ENCODE measurements around the gene GSTM4. TPM values are rescaled to one million over a fixed set of nuclear protein-coding genes. Genes with fewer than 3 reads are reported as not detected.
"Not testable (repeated sequence)": the region's sequence is repeated elsewhere in the genome, so short reads cannot be mapped to it uniquely, and the experiment has no call there.

The GSTM4 gene
- total RNA-seq, 1 experiment from 2014 or later, result 24.6 TPM

DNA sequence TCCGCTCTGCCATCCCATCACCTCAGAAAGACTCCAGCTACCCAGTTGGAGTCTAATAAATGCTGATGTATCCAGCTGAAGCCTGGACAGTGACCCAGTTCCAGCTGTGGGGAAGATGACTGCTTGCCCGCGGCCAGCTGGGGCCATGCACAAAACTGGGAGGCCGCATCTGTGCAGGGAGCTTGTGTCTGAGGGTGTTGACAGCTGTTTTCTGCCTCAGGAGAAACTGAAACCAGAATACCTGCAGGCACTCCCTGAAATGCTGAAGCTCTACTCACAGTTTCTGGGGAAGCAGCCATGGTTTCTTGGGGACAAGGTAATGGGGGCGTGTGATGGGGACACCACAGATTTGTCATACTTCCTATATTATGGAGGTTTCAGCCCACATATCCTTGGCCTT lies 15.2 kb downstream of the GSTM4 start:
- H2BK120ac ChIP-seq (ENCODE audit: low read depth, low read length, poor library complexity, severe bottlenecking), result no peak overlapping the region
- DNase-seq, result no peak
- H3K27me3 Mint-ChIP-seq (ENCODE audit: low read depth), result peaks cover 8% of the 10 kb centered on the region

DNA sequence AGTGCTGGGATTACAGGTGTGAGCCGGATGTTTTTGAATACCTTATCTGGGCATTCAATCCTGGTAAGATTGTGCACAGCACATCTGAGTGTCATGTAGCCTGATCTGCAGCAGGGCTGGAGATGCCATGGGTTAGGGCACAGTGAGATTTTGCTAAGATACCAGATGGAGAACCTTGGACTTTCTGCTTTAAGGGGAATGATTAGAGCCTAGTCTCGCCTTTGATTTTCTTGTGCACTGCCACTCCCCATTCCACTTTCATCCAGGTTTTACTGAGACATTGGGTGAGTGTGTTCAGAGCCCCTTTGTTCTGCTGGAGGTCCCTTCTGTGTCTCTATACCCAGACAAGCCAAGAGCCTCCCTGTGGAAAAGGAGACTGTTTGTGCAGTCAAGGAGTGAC lies 18.0 kb downstream of the GSTM4 start:
- H2AK5ac ChIP-seq (ENCODE audit: insufficient read length, low read length); H3K23me2 ChIP-seq (ENCODE audit: insufficient read length, low read depth, low read length, poor library complexity, severe bottlenecking); H3K9me3 ChIP-seq (ENCODE audit: control insufficient read depth, low read depth, low read length); H3K79me1 ChIP-seq (ENCODE audit: insufficient read depth, low read depth, low read length, poor library complexity, severe bottlenecking); H2BK12ac ChIP-seq (ENCODE audit: insufficient read length, low read depth, low read length); H3K14ac ChIP-seq (ENCODE audit: insufficient read depth, low read length); H2BK120ac ChIP-seq (ENCODE audit: low read depth, low read length, poor library complexity, severe bottlenecking); H3K27ac ChIP-seq (ENCODE audit: insufficient read length, low read depth, low read length); H3K4me1 ChIP-seq (ENCODE audit: insufficient read depth, low read length); H2BK5ac ChIP-seq (ENCODE audit: insufficient read length, low read length); H3K9ac ChIP-seq (ENCODE audit: extremely low read depth, insufficient read length, low read length); H3K4ac ChIP-seq (ENCODE audit: low read depth, low read length); H4K5ac ChIP-seq (ENCODE audit: insufficient read length, low read depth, low read length); H4K8ac ChIP-seq (replicated peaks; ENCODE audit: insufficient read length, low read depth, low read length); H4K20me1 ChIP-seq (ENCODE audit: control insufficient read depth, insufficient read depth, insufficient read length); H3K23ac ChIP-seq (ENCODE audit: insufficient read length, low read depth, low read length); H2BK15ac ChIP-seq (ENCODE audit: low read depth, low read length); H3K4me3 Mint-ChIP-seq; H4K91ac ChIP-seq (ENCODE audit: insufficient read length, low read depth, low read length); H3K56ac ChIP-seq (ENCODE audit: insufficient read length, low read depth, low read length); H3K27me3 Mint-ChIP-seq (ENCODE audit: low read depth); H3K4me1 Mint-ChIP-seq; H3K27me3 ChIP-seq (ENCODE audit: insufficient read depth, low read length); H3K27ac Mint-ChIP-seq; H3K9me3 Mint-ChIP-seq; H3K18ac ChIP-seq (ENCODE audit: insufficient read length, low read depth, low read length); DNase-seq; H3K4me2 ChIP-seq (ENCODE audit: insufficient read depth, insufficient read length, low read length); H2AFZ ChIP-seq (ENCODE audit: low read length); H3K79me2 ChIP-seq (ENCODE audit: insufficient read depth, low read length); H2BK20ac ChIP-seq (ENCODE audit: low read depth, low read length, poor library complexity, severe bottlenecking); H3T11ph ChIP-seq (ENCODE audit: low read length): not testable (repeated sequence)
- peaks cover 0 to 11% (median 0%) of the 10 kb centered on the region in 3 experiments; a peak in 2 of 7 replicates for H3K36me3 Mint-ChIP-seq (ENCODE audit: insufficient read depth in 1 of 3, low read depth in 3 of 3)
- no CpG with 5 or more reads among the region's 2 CpGs for WGBS (ENCODE audit: extremely low coverage, insufficient read length, low lambda C conversion rate)

More for the DNA sequence above, 15.2 kb downstream of the GSTM4 start:
- Histone ChIP-seq H3K27ac (ENCODE audit: insufficient read length, low read depth, low read length) (no peak overlapping the region), H2AFZ (ENCODE audit: low read length) (no peak overlapping the region), H3K9ac (ENCODE audit: extremely low read depth, insufficient read length, low read length) (no peak overlapping the region), H4K20me1 (ENCODE audit: control insufficient read depth, insufficient read depth, insufficient read length) (no peaks in the 10 kb centered on the region), H4K5ac (ENCODE audit: insufficient read length, low read depth, low read length) (no peak overlapping the region), H3K56ac (ENCODE audit: insufficient read length, low read depth, low read length) (no peak overlapping the region), H2BK15ac (ENCODE audit: low read depth, low read length) (no peak overlapping the region), H2BK12ac (ENCODE audit: insufficient read length, low read depth, low read length) (no peak overlapping the region), H3K79me2 (ENCODE audit: insufficient read depth, low read length) (no peaks in the 10 kb centered on the region), H3K4me1 (ENCODE audit: insufficient read depth, low read length) (no peaks in the 10 kb centered on the region), H3K18ac (ENCODE audit: insufficient read length, low read depth, low read length) (no peak overlapping the region), H4K8ac (replicated peaks; ENCODE audit: insufficient read length, low read depth, low read length) (no peak overlapping the region), H3K23ac (ENCODE audit: insufficient read length, low read depth, low read length) (no peak overlapping the region), H3T11ph (ENCODE audit: low read length) (no peak overlapping the region), H3K79me1 (ENCODE audit: insufficient read depth, low read depth, low read length, poor library complexity, severe bottlenecking) (no peaks in the 10 kb centered on the region), H3K4me2 (ENCODE audit: insufficient read depth, insufficient read length, low read length) (no peak overlapping the region), H2BK5ac (ENCODE audit: insufficient read length, low read length) (no peak overlapping the region), H2AK5ac (ENCODE audit: insufficient read length, low read length) (no peak overlapping the region), H3K14ac (ENCODE audit: insufficient read depth, low read length) (no peak overlapping the region), H3K4ac (ENCODE audit: low read depth, low read length) (no peak overlapping the region), H3K9me3 (ENCODE audit: control insufficient read depth, low read depth, low read length) (no peaks in the 10 kb centered on the region), H2BK20ac (ENCODE audit: low read depth, low read length, poor library complexity, severe bottlenecking) (no peak overlapping the region), H3K23me2 (ENCODE audit: insufficient read length, low read depth, low read length, poor library complexity, severe bottlenecking) (peaks cover 3% of the 10 kb centered on the region), H4K91ac (ENCODE audit: insufficient read length, low read depth, low read length) (no peak overlapping the region), H3K27me3 (ENCODE audit: insufficient read depth, low read length) (no peaks in the 10 kb centered on the region)
- no peak overlapping the region for H3K4me3 Mint-ChIP-seq
- H3K4me1 Mint-ChIP-seq, result peaks cover 8 to 13% of the 10 kb centered on the region in 2 experiments; a peak in 3 of 4 replicates
- TF ChIP-seq, protein P1, sequence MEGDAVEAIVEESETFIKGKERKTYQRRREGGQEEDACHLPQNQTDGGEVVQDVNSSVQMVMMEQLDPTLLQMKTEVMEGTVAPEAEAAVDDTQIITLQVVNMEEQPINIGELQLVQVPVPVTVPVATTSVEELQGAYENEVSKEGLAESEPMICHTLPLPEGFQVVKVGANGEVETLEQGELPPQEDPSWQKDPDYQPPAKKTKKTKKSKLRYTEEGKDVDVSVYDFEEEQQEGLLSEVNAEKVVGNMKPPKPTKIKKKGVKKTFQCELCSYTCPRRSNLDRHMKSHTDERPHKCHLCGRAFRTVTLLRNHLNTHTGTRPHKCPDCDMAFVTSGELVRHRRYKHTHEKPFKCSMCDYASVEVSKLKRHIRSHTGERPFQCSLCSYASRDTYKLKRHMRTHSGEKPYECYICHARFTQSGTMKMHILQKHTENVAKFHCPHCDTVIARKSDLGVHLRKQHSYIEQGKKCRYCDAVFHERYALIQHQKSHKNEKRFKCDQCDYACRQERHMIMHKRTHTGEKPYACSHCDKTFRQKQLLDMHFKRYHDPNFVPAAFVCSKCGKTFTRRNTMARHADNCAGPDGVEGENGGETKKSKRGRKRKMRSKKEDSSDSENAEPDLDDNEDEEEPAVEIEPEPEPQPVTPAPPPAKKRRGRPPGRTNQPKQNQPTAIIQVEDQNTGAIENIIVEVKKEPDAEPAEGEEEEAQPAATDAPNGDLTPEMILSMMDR (conservative IDR thresholded peaks at IDR 0.05), result no peak
- H3K36me3 Mint-ChIP-seq (ENCODE audit: insufficient read depth in 1 of 3, low read depth in 3 of 3), result peaks cover 0 to 11% (median 0%) of the 10 kb centered on the region in 3 experiments; a peak in 2 of 7 replicates
- no peak overlapping the region for H3K27ac Mint-ChIP-seq
- WGBS (ENCODE audit: extremely low coverage, insufficient read length, low lambda C conversion rate), result no CpG with 5 or more reads among the region's 5 CpGs
- peaks cover 0 to 2% of the 10 kb centered on the region in 2 experiments; a peak in 1 of 5 replicates for H3K9me3 Mint-ChIP-seq

All from H9 (cell line).